Measurements from ENCODE around the gene TTLL6. TPM values are rescaled to one million over a fixed set of nuclear protein-coding genes. Genes with fewer than 3 reads are reported as not detected.

The TTLL6 gene
- under 0.01 TPM in 1 of 2 replicates, not detected in the other for total RNA-seq

DNA sequence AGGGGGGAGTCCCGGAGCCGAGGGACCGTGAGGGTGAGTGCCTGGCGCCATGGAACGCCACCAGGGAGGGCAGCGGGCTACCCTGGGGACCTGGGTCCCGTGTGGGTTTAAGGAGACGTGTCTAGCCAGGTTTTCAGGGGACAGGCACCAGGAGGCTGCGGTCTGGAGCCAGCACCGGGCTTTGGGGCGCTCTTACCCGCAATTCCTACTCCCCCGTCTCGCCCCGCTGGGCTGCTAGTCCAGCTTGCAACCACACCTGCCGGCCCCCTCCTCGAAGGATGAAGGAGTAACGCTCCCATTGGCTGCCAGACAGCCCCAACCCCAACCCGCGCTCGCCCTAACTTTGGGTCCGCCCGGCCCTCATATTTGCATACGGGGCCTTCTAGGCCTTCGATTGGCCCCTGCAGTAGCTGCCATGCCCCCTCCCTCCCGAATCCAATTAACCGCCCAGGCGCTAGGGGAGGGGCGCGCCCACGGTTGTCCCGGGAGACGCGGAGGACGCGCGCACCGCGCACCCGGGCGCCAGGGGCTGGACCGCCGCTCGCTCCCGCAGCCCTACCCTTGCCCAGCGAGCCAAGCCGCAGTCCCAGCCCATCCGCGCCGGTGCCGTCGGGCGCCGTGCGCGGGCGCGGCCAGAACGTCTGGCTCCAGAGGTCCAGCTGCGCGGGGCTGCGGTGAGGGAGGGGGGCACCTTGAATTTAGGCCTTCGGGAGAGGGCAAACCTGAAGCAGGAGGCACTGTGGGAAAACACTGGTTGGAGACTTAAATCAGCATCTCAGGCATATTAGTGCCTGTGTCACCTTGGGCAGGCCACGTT lies at the start of gene TTLL6:
TSS of gene TTLL6 (minus strand) at position 456 of the 817 bp plus-strand sequence. CDS start at position 299, 157 bp downstream.

DNA sequence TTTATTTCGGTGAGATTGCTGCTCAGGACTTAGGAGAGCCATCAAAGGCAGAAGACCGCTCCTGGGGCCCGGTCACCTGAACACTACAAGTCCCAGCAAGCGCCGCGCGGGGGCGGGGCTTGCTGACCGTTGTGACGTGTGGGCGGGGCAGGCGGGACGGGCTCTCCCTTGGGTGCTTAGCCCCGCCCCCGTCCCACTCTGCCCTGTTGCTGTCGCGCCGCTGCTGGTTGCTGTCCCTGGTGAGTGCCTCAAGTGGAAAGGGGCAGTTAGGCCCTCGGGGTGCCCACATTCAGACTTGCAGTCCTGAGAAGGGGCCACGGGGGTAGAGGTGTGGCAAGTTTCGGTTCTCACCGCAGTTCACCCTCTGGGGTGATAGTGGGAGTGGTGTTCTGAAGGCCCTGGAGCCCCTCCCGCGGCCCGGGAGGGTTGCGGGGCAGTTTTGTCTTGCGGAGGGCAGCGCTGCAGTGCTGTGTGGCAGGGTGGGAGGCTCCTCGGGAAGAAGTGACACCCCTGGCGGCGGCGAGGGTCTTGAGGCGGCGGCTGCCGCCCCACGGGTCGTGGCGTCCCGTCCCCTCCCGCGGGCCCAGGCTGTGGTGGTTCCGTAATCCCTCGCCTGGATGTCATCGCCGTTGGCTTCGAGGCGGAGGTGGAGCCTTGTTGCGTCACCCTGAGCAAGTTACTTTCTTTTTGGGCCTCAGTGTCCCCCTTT lies 14.0 kb upstream of the TTLL6 start, which contains the start of gene CALCOCO2:
TSS of gene CALCOCO2 (plus strand) at position 196 of the 709 bp plus-strand sequence. CDS start 10,673 bp downstream, outside the sequence.

DNA sequence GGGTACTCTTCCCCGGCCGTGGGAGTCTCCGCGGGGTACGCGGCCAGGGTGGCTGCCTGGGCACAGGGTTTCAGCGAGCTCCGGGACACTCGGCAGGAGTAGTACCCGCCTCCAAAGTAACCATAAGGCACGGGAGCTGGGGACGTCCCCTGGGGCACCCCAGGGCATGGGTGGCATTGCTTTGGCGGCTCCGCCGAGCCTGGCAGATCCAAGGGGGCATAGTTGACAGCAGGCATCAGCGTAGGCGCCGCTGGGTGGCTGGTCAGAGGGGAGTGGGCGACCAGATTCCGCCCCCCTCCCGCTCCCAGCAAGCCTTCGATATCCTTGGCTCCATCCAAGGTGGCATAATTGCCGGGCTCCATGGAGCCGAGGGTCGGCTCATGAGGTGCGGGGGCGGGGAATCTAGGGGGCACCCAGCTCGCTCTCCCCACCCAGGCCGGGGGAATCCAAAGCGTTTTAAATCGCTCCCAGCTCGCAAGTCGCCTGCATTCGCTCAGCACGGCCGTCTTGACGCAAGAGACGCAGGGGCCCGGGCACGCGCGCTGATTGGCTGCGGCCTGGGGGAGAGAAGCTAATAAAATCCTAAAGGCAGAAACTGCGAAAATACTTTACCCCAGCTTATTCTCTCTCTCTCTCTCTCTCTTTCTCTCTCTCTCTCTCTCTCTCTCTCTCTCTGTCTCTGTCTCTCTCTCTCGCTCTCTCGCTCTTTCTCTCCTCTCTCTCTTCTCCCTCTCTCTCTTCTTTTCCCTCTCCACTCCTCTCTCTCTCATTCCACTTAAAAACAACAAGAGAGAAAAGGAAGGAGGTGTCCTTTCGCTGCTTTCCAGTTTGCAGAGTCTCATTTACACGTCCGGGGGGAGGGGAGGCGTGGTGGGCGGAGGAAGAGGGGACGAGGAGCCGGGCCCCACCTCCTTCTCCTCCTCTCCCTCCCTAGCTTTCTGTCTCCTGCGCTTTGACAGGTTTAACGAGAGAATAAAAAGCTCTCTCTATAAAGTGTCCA lies 88.5 kb downstream of the TTLL6 start, which contains the start of gene HOXB13:
TSS of gene HOXB13 (minus strand) at position 519 of the 1,000 bp plus-strand sequence. CDS start at position 362, 157 bp downstream.

DNA sequence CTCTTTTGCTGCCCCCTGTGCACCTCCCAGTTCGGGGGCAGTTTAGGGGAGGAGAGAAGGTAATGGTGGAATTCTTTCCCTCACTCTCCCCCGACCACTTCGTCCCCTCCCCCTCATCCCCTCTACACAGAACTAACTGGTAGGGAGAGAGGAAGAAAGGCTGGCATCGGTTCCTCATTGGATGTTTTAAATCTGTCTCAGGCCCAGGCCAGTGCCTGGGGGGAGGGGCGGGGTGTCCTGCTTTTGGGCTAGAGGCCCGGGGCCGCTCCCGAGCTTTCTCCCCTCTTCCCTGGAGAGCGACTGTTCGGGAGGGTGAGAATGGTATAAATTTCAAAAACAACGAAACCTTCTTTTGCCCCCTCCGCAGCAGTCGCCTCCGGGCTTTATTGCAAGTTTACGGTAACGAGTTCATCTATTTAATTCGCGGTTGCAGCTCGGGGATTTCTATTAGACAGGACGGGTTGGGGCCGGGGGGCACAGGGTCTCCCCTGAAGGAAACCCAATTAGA lies 94.1 kb downstream of the TTLL6 start, which contains the start of gene PRAC2:
TSS of gene PRAC2 (plus strand) at position 271 of the 508 bp plus-strand sequence. CDS start 1,226 bp downstream, outside the sequence.

DNA sequence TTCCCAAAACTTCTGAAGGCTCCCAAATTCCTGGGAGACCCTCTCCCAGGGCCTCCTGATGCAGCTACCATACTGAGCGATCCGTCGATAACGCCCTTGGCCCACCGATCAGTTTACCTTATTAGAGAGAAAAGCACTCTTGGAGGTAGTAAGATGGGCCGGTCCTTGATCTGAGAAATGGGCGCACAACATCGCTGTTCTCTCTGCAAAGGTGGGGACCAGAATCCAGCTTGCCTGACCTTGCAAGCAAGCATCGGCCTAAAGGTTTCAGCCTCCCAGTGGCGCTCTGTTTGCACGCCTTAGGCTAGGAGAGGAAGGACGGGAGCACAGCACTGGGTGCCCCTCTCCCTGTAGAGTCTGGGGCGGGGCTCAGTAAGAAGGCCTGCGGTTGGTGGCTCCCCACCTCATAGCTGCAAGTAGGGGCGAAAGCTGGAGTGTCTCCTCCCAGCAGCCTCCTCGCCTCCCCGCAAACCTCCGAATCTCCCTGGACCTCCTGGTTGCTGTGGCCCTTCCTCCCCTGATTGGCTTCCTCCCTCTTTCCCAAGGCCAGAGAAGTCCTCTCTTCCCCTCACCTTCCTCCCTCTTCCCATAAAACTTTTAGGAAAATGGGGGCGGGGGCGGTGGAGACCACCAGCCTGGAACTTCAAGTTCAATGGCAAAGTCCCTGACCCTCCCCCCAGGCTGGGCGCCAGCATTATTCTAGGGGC lies 94.7 kb downstream of the TTLL6 start, which contains the start of gene PRAC1:
TSS of gene PRAC1 (minus strand) at position 318 of the 707 bp plus-strand sequence. CDS start at position 192, 126 bp downstream.

Other genes starting within 250 kb of the TTLL6 start
- 3.1 and 4.6 TPM in 2 replicates for gene HOXB4, start 238.9 kb downstream of the TTLL6 start, total RNA-seq
- 8.4 and 11.1 TPM in 2 replicates for gene HOXB3, start 227.0 kb downstream of the TTLL6 start, total RNA-seq
- 0.20 and 0.50 TPM in 2 replicates for gene HOXB5, start 223.4 kb downstream of the TTLL6 start, total RNA-seq
- 2.3 and 3.0 TPM in 2 replicates for gene HOXB6, start 212.2 kb downstream of the TTLL6 start, total RNA-seq
- 1.6 and 1.8 TPM in 2 replicates for gene HOXB7, start 206.2 kb downstream of the TTLL6 start, total RNA-seq
- gene HOXB8, start 201.9 kb downstream of the TTLL6 start, total RNA-seq, result 0.10 TPM in 1 of 2 replicates, not detected in the other
- gene HOXB9, start 190.9 kb downstream of the TTLL6 start, total RNA-seq, result not detected in 2 replicates
- not detected in 2 replicates for gene PRAC1, start 94.7 kb downstream of the TTLL6 start, total RNA-seq
- not detected in 2 replicates for gene PRAC2, start 94.0 kb downstream of the TTLL6 start, total RNA-seq
- gene HOXB13, start 88.5 kb downstream of the TTLL6 start, total RNA-seq, result not detected in 2 replicates
- 47.5 and 49.1 TPM in 2 replicates for gene CALCOCO2, start 13.8 kb upstream of the TTLL6 start, total RNA-seq
- 24.4 and 24.6 TPM in 2 replicates for gene ATP5MC1, start 75.6 kb upstream of the TTLL6 start, total RNA-seq
- gene UBE2Z, start 91.2 kb upstream of the TTLL6 start, total RNA-seq, result 68.0 and 75.0 TPM in 2 replicates
- 71.8 and 76.1 TPM in 2 replicates for gene SNF8, start 127.6 kb upstream of the TTLL6 start, total RNA-seq
- not detected in 2 replicates for gene GIP, start 151.4 kb upstream of the TTLL6 start, total RNA-seq
- 3.4 and 4.3 TPM in 2 replicates for gene IGF2BP1, start 180.2 kb upstream of the TTLL6 start, total RNA-seq

All from smooth muscle cell of the pulmonary artery (primary cell).